Gastrocnemius medialis (tissue), 4 donors: Measurements from ENCODE around the gene ESPNL. TPM values are rescaled to one million over a fixed set of nuclear protein-coding genes. Genes with fewer than 3 reads are reported as not detected.

Experiments
- ATAC-seq, 2 donors: fragments of 150-250 bp; one replicate each; pipeline ENCODE4 v1.9.1; 2016
- DNase-seq, 2 donors: peaks; one replicate each; pipeline ENCODE4 v3.0.0-alpha.2; 2019
- H3K27ac ChIP-seq, 4 donors: fragments of 200-600 bp; sonication (generic); 1 replicate in 1 of 4; 2 replicates in 3 of 4; pipeline ENCODE4 v1.5.1; 2016 to 2018; ENCODE audit warnings: mild to moderate bottlenecking in 2 of 4, moderate library complexity in 1 of 4
- H3K27me3 ChIP-seq, 3 donors: fragments of 200-600 bp; sonication (generic) in 2 of 3; 1 replicate in 1 of 3; 2 replicates in 2 of 3; pipeline versions ENCODE4 v1.5.1 to v1.6.0; 2016 to 2019; ENCODE audit warnings: mild to moderate bottlenecking in 1 of 3, moderate library complexity in 1 of 3
- H3K36me3 ChIP-seq, 2 donors: fragments of 200-600 bp; sonication (generic) in 1 of 2; one replicate each; pipeline ENCODE4 v1.5.1; 2017 to 2018
- H3K4me1 ChIP-seq, 2 donors: fragments of 200-600 bp; sonication (generic) in 1 of 2; one replicate each; pipeline ENCODE4 v1.5.1; 2016 to 2017; ENCODE audit warnings: mild to moderate bottlenecking in 2 of 2
- H3K4me3 ChIP-seq, 4 donors: fragments of 200-600 bp; sonication (generic) in 3 of 4; 1 replicate in 1 of 4; 2 replicates in 3 of 4; pipeline ENCODE4 v1.5.1; 2016 to 2019; ENCODE audit warnings: mild to moderate bottlenecking in 2 of 4
- H3K9me3 ChIP-seq, 3 donors: fragments of 200-600 bp; sonication (generic) in 2 of 3; 1 replicate in 1 of 3; 2 replicates in 2 of 3; pipeline ENCODE4 v1.5.1; 2016 to 2019
- CTCF ChIP-seq, 5 experiments: fragments of 450-650 bp in 3 of 5; fragments of 200-600 bp in 2 of 5; sonication (generic) in 2 of 5; IDR thresholded peaks in 4 of 5; conservative IDR thresholded peaks in 1 of 5; 1 replicate in 4 of 5; 2 replicates in 1 of 5; pipeline ENCODE4 v1.5.1; 2016 to 2019; ENCODE audit warnings: antibody characterized with exemption in 5 of 5, mild to moderate bottlenecking in 3 of 5, moderate library complexity in 3 of 5
- POLR2A ChIP-seq, 2 donors: fragments of 450-650 bp; IDR thresholded peaks; one replicate each; pipeline ENCODE4 v1.6.1; 2017; ENCODE audit warnings: antibody characterized with exemption in 2 of 2, mild to moderate bottlenecking in 2 of 2, moderate library complexity in 2 of 2
- in situ Hi-C, 4 donors: fragments of 200-750 bp; cut with MboI; loops; one replicate each; pipeline versions ENCODE4 v1.15.0 to v1.8.0; 2017; ENCODE audit warnings: low sequenced_read_pairs in 4 of 4
- intact Hi-C: fragments of 100-400 bp; cut with DNase I; formaldehyde crosslinking; loops from one replicate; pipeline ENCODE4 v1.15.1; 2023; ENCODE audit warnings: low total_unique reads
- total RNA-seq, 4 donors: library from RNA; depleted of rRNA; stranded (reverse); fragments of >200 nt; gene quantifications; one replicate each; pipeline versions ENCODE4 v1.1.0 to v1.2.3, GENCODE V29; 2016

The ESPNL gene
- total RNA-seq, 4 donors from 2014 or later: 0.11 TPM; not detected in 3

- Histone ChIP-seq H3K27me3 (no peaks in the 10 kb centered on the region), H3K27ac (no peak overlapping the region), H3K36me3 (no peaks in the 10 kb centered on the region), H3K9me3 (no peaks in the 10 kb centered on the region), H3K4me3 (no peak overlapping the region), H3K4me1 (peaks cover 6 to 8% of the 10 kb centered on the region in 2 donors)
- in situ Hi-C loops (no loop called here), intact Hi-C loops (no loop called here)
- no peak for DNase-seq
- TF ChIP-seq CTCF (IDR thresholded peaks at IDR 0.05 in 4 of 5, conservative IDR thresholded peaks at IDR 0.05 in 1 of 5): no peak
- no peak for TF ChIP-seq POLR2A (IDR thresholded peaks at IDR 0.05)
- ATAC-seq: no peak
These were observed 4.7 kb downstream of the ESPNL start for GRCh38 chr2:238104691-238105371.

- TF ChIP-seq POLR2A (IDR thresholded peaks at IDR 0.05): no peak
- TF ChIP-seq CTCF (IDR thresholded peaks at IDR 0.05 in 4 of 5, conservative IDR thresholded peaks at IDR 0.05 in 1 of 5): no peak
- Histone ChIP-seq H3K27ac (no peak overlapping the region), H3K4me1 (peaks cover 6 to 8% of the 10 kb centered on the region in 2 donors), H3K9me3 (no peaks in the 10 kb centered on the region), H3K4me3 (no peak overlapping the region), H3K27me3 (no peaks in the 10 kb centered on the region), H3K36me3 (no peaks in the 10 kb centered on the region)
- intact Hi-C loops (no loop called here), in situ Hi-C loops (no loop called here)
- ATAC-seq (no peak), DNase-seq (peak in 1 of 2 donors; percentile 7)
These were observed 5.6 kb downstream of the ESPNL start for GRCh38 chr2:238105506-238106338.

- intact Hi-C loops: no loop called here
- H3K36me3 ChIP-seq: no peaks in the 10 kb centered on the region
- no peak overlapping the region for H3K27ac ChIP-seq
- in situ Hi-C loops: no loop called here
- ATAC-seq: no peak
- TF ChIP-seq CTCF (IDR thresholded peaks at IDR 0.05 in 4 of 5, conservative IDR thresholded peaks at IDR 0.05 in 1 of 5) (no peak), POLR2A (IDR thresholded peaks at IDR 0.05) (no peak)
- H3K4me3 ChIP-seq: no peak overlapping the region
- H3K27me3 ChIP-seq: no peaks in the 10 kb centered on the region
- DNase-seq: no peak
- H3K4me1 ChIP-seq: peaks cover 6 to 8% of the 10 kb centered on the region in 2 donors
- H3K9me3 ChIP-seq: no peaks in the 10 kb centered on the region
These were observed 6.2 kb downstream of the ESPNL start for GRCh38 chr2:238106339-238106697.

GRCh38 chr2:238106698-238107524 is 6.8 kb downstream of the ESPNL start:
- no peaks in the 10 kb centered on the region for H3K27me3 ChIP-seq
- no peak overlapping the region for H3K27ac ChIP-seq
- peaks cover 6 to 8% of the 10 kb centered on the region in 2 donors for H3K4me1 ChIP-seq
- TF ChIP-seq POLR2A (IDR thresholded peaks at IDR 0.05) (no peak), CTCF (IDR thresholded peaks at IDR 0.05 in 4 of 5, conservative IDR thresholded peaks at IDR 0.05 in 1 of 5) (no peak)
- in situ Hi-C loops (no loop called here), intact Hi-C loops (no loop called here)
- H3K36me3 ChIP-seq: no peaks in the 10 kb centered on the region
- H3K9me3 ChIP-seq: no peaks in the 10 kb centered on the region
- DNase-seq (peak in 1 of 2 donors; percentile 9), ATAC-seq (no peak)
- no peak overlapping the region for H3K4me3 ChIP-seq
